Head of caudate nucleus (tissue), 42 donors: ENCODE data around the gene UBA1.

Experiments
- DNase-seq, 42 donors: peaks; one replicate each; pipeline versions ENCODE4 v3.0.0 to v3.0.0-alpha.2; 2020 to 2021; ENCODE audit warnings: mixed read lengths in 7 of 42
- intact Hi-C: fragments of 100-400 bp; cut with DNase I; formaldehyde crosslinking; loops from one replicate; pipeline ENCODE4 v1.15.0; 2022

The UBA1 gene

GRCh38 chrX:47222751-47223350 lies 29.2 kb downstream of the UBA1 start:
- DNase-seq: no peak
- intact Hi-C loops: no loop called here

DNA sequence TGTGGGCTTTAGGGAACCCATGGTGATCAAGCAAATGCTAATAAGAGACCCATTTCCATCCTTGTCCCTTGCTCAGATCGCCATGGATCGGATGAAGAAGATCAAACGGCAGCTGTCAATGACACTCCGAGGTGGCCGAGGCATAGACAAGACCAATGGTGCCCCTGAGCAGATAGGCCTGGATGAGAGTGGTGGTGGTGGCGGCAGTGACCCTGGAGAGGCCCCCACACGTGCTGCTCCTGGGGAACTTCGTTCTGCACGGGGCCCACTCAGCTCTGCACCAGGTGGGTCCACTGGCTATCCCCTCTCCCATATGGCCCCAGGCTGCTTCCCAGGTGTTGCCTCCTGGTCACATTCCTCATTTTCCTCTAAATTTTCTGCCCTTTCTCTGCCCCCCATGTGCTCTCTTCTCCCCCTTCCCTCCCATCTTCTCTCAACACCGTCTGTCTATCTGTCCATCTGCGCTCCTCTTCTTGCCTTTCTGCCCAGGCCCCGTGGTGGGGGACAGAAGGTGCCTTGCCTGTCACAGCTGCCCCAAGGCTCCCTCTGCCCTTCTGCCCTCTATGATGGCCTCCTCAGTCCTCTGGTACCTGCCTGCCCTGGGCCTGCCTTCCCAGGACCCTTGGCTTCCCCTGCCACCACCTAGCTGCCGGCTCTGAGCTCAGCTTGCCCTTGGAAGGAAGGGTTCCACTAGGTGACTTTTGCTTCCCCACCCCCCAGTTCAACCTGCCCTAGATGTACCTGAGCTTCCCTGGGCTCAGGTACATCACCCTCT lies 30.0 kb downstream of the UBA1 start:
- no peak for DNase-seq
- intact Hi-C loops: no loop called here

- no peak for DNase-seq
- intact Hi-C loops: no loop called here
These were observed 30.8 kb downstream of the UBA1 start for GRCh38 chrX:47224266-47224895.

- intact Hi-C loops: no loop called here
- no peak for DNase-seq
These were observed 31.3 kb downstream of the UBA1 start for GRCh38 chrX:47224896-47225290.

GRCh38 chrX:47226071-47226470 lies 32.4 kb downstream of the UBA1 start:
- DNase-seq: no peak
- intact Hi-C loops: no loop called here

- intact Hi-C loops: no loop called here
- no peak for DNase-seq
These were observed 33.1 kb downstream of the UBA1 start for GRCh38 chrX:47226531-47227333.

DNA sequence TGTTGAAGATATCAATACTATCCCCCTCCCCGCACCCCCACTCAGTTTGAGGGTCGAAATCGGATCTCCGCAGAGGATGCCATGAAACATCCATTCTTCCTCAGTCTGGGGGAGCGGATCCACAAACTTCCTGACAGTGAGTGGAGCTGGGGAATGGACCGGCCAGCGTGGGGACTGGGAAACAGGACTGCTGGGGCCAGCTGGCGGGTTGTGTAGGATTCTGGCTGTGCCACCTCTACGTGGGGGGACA lies 33.6 kb downstream of the UBA1 start:
- intact Hi-C loops: no loop called here
- no peak for DNase-seq

DNA sequence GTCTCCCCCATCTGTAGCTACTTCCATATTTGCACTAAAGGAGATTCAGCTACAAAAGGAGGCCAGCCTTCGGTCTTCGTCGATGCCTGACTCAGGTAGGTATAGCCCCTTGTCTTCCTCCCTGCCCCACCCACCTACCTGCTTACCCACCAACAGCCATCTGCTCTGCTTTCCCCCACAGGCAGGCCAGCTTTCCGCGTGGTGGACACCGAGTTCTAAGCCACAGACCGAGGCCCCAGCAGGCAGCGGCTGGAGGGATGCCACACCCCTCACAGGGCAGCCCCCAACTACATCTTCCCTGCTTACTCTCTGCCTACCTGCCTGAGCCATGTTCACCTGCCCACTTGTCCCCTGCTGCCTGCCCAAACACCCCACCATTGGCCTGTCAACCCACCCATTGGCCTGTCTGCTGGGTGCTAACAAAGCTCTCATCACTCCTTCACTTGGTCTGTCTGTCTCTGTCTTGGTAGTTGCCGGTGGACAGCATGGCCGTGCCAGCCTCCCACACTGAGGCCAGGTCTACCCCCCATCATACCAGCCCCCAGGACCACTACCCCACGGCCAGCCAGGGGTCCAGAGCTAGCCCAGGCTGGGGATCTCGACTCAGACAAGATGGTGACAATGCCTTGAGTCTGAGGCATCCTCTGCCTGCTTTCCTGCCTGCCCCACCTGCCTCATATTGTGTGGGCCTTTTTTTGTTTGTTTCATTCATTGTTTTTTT lies 35.1 kb downstream of the UBA1 start:
- intact Hi-C loops: no loop called here
- DNase-seq: peak in 1 of 42 donors; percentile 10

DNA sequence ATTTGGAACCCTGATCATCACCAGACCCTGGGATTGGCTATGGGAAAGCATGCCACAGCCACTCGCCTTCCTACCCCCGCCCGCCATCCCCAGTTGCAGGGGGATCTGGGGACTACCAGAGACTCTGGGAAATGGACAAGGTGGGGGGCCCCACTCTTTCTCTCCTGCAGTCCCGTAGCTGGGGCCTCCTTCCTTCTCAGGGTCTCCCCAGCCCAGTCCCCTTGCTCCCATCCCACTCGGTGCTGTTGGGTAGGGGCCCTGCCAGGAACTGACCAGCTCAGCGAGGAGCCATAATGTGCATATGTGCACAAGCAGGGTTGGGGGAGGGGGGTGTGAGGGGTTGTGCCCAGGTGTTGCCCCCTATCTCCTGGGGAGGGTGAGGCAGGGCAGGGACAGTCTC lies 35.8 kb downstream of the UBA1 start:
- intact Hi-C loops: no loop called here

DNA sequence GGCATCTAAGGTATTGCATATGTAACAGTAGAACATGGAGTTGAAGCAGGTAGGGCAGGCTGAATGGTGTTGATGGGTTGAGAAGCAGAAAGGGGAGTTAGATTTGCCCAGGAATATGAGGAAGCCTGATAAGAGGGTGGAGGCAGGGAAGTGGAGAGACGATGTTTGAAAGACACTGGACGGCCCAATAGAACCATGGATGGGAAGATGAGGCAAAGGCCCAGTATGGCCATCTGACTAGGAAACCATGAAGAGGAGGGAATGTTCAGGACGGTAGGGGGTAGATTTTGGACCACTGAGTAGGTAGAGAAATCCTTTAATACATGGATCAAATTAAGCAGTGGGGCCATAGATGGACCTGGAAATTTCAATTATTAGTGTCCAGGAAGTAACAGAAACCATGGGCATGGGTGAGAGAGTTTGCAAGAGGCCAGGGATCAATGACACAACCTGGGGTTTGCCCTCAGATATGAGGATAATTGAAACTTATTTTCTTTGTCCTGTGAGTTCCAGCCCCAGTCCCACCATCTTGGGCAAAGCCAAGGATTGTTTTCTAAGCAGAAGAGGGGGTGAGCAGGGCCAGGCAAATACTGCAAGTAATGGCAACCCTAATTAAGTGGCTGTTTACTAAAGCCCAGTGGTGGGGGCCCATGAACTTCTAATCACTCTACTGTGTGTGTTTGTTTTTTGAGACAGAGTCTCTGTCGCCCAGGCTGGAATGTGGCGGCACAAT lies 36.7 kb downstream of the UBA1 start:
- DNase-seq: peak in 2 of 42 donors; percentile 10 to 15

More for the DNA sequence above, 35.8 kb downstream of the UBA1 start:
- DNase-seq: peak in 3 of 42 donors; percentile 7 to 33 (median 23)

DNA sequence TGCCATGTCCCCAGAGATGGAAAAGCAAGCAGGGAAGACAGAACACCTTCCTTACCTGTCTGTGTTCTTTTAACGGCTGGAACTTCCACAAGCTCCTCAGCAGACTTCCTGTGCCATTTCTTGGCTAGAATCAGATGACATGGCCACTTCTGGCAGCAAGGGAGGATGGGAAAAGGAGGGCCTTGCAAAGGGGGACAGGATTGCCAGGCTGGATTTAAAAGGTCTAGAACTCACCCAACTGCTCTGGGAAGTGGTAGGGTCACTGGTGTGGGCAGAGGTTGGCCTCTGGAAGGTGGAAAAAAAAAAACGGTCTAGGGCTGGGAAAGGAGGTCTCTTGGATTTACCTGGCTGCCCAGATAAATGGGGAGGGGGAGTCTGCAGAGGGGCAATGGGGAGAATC lies 37.5 kb downstream of the UBA1 start:
- intact Hi-C loops: no loop called here
- DNase-seq: peak in 2 of 42 donors; percentile 1 to 4

More for the DNA sequence above, 36.7 kb downstream of the UBA1 start:
- intact Hi-C loops: no loop called here

- DNase-seq: peak in 4 of 42 donors; percentile 9 to 27 (median 16)
- intact Hi-C loops: loop anchor here (1.0 kb wide), 1 partner anchor 13 kb away; no protein-coding TSS in a partner anchor
These were observed 38.7 kb downstream of the UBA1 start for GRCh38 chrX:47232197-47232802.

- DNase-seq: peak; percentile 17 to 83 (median 60)
- intact Hi-C loops: loop anchor here (1.0 kb wide), 1 partner anchor 14 kb away; no protein-coding TSS in a partner anchor
These were observed 39.2 kb downstream of the UBA1 start, which contains the start of gene USP11 for GRCh38 chrX:47232803-47233332. Gene USP11 (plus strand): TSS chrX:47233009. CDS start chrX:47233044, 35 bp downstream.

DNA sequence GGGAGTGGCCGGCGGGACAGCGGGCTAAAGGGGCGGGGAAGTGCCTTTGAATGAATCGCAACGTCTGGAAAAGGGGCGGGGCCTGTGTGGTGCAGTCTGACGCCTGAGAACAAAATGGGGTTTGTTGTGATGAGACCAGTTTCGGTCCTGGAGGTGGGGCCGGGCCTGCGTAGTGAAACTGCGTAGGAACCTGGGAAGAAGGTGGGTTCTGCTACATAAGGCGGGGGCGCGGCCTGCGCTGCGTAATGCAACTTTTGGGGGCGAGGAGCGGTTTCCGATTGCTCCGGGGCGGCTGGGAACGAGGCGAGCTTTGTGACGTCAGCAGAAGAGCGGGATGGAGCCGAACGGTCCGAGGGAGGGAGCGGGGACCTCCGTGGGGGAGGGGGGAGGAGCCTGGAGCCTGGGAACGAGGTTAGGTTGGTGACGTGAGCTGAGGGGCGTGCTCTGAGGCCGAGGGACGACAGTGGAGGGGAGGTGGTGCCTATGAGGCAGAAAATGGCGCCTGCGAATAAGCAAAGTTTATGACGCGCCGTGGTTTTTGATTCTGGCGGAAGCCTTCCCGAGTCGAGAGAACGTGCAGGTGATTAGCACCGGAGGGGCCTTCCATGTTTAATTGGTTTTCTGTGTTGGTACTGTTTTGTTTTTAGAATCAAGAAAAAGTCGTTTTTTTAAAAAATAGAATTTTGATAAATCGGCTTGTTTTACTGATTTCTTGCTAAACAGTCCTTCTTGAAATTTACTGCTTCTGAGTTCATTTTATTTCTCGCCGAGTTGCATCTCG lies 39.9 kb downstream of the UBA1 start:
- intact Hi-C loops: no loop called here
- peak; percentile 83 to 97 (median 93) for DNase-seq

GRCh38 chrX:47234583-47234982 lies 41.0 kb downstream of the UBA1 start:
- intact Hi-C loops: no loop called here
- DNase-seq: no peak

GRCh38 chrX:47235691-47236103 lies 42.1 kb downstream of the UBA1 start:
- DNase-seq: no peak
- intact Hi-C loops: no loop called here

GRCh38 chrX:47239199-47239598 lies 45.6 kb downstream of the UBA1 start:
- intact Hi-C loops: no loop called here
- peak in 1 of 42 donors; percentile 8 for DNase-seq
